Hematopoietic multipotent progenitor cell treated with erythropoietin and hydrocortisone succinate and interleukin-3 and kit ligand, for 17 days (in vitro differentiated cells): Measurements from ENCODE around the gene KIFC3.
"Not testable (repeated sequence)": the region's sequence is repeated elsewhere in the genome, so short reads cannot be mapped to it uniquely, and the experiment has no call there.

Experiments used
- DNase-seq: peaks from one replicate; pipeline ENCODE4 v3.0.0-alpha.2; 2015; ENCODE audit warnings: low spot score

KIFC3 gene

GRCh38 chr16:57722651-57723050, 79.6 kb downstream of the KIFC3 start:
- DNase-seq = no peak

GRCh38 chr16:57722210-57722499, 80.1 kb downstream of the KIFC3 start:
- no peak for DNase-seq

GRCh38 chr16:57721356-57722209, 80.7 kb downstream of the KIFC3 start:
- no peak for DNase-seq

GRCh38 chr16:57720142-57720575, 82.1 kb downstream of the KIFC3 start:
- DNase-seq = peak; percentile 49

- no peak for DNase-seq
Measured at GRCh38 chr16:57714047-57714446, 88.2 kb downstream of the KIFC3 start.

- DNase-seq = no peak
Measured at GRCh38 chr16:57713596-57713995, 88.7 kb downstream of the KIFC3 start.

- DNase-seq = not testable (repeated sequence)
Measured at GRCh38 chr16:57712569-57712968, 89.7 kb downstream of the KIFC3 start.

GRCh38 chr16:57711993-57712392, 90.3 kb downstream of the KIFC3 start:
- DNase-seq = no peak

- DNase-seq = no peak
Measured at GRCh38 chr16:57711346-57711745, 90.9 kb downstream of the KIFC3 start.

GRCh38 chr16:57709663-57710062, 92.6 kb downstream of the KIFC3 start:
- DNase-seq = no peak
